ENCODE results near the gene NEK4.

Gene NEK4

DNA sequence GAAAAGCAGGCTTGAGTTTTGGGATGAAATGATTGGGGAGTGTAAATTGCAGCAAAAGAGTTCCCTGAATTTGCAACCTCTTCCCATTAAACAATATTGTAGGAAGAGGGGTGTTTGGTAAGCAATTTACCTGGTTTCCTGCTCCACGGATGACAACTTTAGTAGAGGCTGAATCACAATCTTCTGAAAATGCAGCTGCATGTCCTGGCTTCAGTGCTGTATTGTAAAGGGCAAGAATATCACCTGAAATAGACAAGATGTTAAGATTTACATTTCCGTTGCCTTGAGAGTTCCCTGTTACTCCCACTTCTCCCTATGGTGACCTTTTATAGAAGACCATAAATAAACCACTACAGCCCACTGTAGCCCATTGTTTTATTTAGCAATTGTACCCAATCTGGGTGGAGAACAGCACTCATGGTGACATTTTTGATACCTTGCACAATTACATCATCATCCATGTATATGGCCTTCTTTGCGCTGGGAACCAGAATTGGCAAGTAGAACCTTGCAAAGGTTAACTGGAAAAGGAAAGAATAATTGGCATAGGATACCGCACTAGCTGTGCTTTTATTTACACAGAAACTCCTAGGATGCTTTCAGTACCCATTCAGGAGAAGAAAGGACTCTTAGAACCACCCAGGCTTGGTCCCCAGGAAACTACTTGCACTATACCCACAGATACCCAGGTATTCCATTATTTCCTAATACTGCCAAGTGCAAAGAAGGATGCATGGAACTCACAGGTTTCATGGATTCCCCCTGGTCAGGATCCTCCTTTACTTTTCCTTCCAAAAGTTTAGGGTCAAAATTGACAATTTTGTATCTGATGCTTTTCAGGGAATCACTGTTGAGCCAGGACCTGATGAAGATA is 74.7 kb downstream of the NEK4 start:
- TF ChIP-seq, protein P1, sequence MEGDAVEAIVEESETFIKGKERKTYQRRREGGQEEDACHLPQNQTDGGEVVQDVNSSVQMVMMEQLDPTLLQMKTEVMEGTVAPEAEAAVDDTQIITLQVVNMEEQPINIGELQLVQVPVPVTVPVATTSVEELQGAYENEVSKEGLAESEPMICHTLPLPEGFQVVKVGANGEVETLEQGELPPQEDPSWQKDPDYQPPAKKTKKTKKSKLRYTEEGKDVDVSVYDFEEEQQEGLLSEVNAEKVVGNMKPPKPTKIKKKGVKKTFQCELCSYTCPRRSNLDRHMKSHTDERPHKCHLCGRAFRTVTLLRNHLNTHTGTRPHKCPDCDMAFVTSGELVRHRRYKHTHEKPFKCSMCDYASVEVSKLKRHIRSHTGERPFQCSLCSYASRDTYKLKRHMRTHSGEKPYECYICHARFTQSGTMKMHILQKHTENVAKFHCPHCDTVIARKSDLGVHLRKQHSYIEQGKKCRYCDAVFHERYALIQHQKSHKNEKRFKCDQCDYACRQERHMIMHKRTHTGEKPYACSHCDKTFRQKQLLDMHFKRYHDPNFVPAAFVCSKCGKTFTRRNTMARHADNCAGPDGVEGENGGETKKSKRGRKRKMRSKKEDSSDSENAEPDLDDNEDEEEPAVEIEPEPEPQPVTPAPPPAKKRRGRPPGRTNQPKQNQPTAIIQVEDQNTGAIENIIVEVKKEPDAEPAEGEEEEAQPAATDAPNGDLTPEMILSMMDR (IDR thresholded peaks at IDR 0.05), result no peak

DNA sequence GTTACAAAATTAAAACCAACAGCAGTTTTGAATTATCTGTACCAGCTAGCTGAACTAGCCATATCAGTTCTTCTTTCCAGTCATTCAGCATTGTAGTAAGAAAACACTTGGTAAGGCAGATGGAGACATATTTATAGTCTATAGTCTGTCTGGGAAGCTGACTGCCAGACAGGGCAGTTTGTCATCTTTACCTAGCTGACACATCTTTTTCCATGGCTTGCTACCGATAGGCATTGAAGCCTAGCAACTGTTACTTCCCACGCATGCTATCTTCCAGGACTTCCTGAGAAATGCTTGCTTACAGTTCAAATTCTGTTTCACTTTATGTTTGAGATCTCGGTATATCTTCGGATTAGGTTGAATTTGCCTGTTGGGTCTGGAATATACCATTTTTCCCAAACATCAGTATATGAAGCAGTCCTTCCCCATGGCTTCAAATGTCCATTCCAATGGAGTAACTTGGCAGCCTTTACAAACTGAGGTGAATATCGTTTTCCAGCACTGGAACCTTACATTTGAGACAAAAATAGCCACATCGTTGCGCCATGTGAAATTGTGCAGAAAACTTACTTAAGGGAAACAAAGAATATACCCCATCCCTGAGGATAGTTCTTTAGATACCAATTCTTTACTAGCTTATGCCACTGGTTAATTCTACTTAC is 76.1 kb downstream of the NEK4 start:
- TF ChIP-seq, protein P1 (IDR thresholded peaks at IDR 0.05), result no peak

DNA sequence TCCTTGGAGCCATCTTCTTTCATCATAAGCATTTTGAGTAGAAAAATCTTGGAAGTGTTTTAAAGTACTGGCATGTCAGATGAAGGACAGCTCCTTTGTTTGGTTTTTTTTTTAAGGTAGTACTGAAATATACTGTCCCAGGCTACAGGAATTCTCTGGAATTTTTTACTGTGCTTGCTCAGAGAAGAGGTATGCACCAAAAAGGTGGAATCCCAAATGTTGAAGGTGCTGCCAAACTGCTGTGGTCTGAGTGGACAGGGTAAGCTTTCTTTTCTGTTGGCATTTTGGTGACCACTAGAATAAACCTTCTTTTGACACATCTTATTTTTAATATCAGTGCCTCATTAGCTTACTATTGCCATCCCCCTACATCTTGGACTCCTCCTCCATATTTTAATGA is 77.7 kb downstream of the NEK4 start:
- TF ChIP-seq, protein P1 (IDR thresholded peaks at IDR 0.05), result no peak

DNA sequence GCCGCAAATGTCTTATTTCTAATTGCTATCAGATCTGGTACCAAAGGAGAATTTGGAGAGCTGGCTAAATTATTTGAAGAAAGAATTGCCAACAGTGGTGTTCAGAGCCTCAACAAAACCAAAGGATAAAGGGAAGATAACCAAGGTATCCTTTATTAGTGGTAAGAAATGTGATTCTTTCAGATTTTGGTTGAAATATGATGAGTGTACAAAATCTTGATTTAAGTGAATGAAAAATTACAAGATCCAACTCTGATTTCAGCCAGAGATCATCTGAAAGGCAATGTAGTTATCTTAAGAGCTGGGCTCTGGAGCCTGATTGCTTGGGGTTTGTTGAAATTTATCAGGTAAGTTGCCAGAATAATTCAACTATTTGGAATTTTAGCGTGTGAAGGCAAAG is 80.2 kb downstream of the NEK4 start:
- TF ChIP-seq, protein P1 (IDR thresholded peaks at IDR 0.05), result no peak

DNA sequence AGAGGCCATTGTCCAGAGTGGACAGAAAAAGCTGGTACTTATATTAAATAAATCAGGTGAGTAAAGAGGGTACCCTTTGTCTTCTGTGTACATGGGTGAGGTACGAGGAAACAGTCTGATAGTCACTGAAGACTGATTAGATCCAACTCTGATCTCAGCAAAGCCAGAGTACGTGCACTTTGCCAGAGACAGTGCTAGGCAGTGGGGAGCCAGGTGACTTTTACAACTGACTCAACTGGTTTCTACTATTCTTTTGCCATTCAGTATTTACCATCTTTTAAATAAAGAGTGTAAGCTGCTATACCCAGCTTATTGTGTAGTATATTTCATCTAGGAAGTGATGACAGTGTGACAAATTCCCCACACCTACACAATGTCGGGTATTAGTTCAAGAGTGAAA is 81.6 kb downstream of the NEK4 start:
- TF ChIP-seq, protein P1 (IDR thresholded peaks at IDR 0.05), result no peak

DNA sequence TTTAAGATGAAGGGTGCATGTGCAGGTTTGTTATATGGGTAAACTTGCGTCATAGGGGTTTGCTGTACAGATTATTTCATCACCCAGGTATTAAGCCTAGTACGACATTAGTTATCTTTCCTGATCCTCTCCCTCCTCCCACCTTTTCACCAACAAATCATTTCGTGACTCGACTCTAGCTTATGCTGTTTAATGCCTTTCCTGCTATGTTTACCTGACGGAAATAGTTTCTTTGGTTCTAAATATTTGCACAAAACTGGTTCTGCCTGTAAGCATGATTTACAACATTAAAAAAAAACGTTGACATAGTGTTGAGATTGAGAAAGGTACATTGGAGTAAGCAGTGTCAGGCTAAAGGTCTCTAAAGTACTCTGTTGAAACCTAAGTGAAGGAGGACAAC is 82.5 kb downstream of the NEK4 start:
- TF ChIP-seq, protein P1 (IDR thresholded peaks at IDR 0.05), result no peak

DNA sequence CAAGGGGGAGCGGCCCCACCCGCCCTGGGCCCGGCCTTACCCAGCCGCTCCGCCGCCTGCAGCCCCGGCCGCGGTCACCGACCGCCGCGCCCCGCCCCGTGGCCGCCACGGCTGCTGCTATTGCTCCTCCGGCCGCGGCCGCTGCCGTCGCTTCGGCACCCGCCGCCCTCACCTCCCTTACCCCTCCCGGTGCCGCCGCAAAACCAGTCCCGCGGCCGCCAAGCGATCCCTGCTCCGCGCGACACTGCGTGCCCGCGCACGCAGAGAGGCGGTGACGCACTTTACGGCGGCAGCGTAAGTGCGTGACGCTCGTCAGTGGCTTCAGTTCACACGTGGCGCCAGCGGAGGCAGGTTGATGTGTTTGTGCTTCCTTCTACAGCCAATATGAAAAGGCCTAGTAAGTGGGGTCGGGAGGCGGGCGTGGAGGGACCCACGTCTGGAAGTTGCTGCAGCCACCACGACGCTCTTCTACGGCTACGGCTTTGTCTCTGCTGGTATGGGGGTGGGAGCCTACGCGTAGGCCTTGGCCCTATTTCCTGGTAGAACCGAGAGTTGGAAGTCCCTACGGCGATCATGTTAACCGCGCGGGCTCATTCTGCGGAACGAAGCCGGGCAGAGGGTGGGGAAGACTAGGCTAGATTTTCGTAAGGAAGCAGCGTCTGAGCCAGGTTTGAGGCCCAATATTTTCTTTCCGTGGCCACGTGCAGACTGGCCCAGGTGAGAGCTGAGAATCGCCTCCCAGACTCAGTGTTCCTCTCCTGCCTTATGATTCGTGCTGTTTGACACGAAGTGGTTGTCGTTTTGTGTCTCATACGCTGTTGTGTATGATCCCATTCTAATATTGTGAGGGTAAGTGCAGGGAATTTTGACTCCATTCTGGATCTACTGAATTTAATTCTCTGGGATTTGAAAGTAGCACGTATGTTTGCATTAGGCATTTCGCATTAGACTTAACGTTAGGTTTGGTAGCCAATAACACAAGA is 84.7 kb downstream of the NEK4 start, which contains the start of the genes GNL3 and PBRM1:
Gene GNL3, plus strand, starts transcription at position 324 of the 983 bp plus-strand sequence. Its CDS starts 61 bp downstream, at position 385.
Gene PBRM1, minus strand, starts transcription at position 205 of the 983 bp plus-strand sequence.
- TF ChIP-seq, protein P1 (IDR thresholded peaks at IDR 0.05), result no peak

All from LNCAP (cell line).